Bronchial epithelial cell (primary cell): ENCODE data around the gene ZNF18. TPM values are rescaled to one million over a fixed set of nuclear protein-coding genes. Genes with fewer than 3 reads are reported as not detected.
A peak's percentile ranks its signal among the peaks of the same experiment; 100 is the strongest.

Experiments used
- DNase-seq: peaks from one replicate; pipeline ENCODE4 v3.0.0-alpha.2; 2010; ENCODE audit warnings: low read depth
- FAIRE-seq: peaks from 2 replicates; lab custom pipeline; 2011; peaks lifted over from hg19 to GRCh38; lab: Jason Lieb, UNC
- H3K27me3 ChIP-seq: 2 replicates; pipeline ENCODE4 v1.5.1; 2011; ENCODE audit warnings: low read length; ENCODE audit not compliant: control insufficient read depth, insufficient read depth
- H3K36me3 ChIP-seq: 2 replicates; pipeline ENCODE4 v1.5.1; 2011; ENCODE audit warnings: low read length; ENCODE audit not compliant: control insufficient read depth, insufficient read depth
- H3K4me3 ChIP-seq: 2 replicates; pipeline ENCODE4 v1.5.1; 2011; ENCODE audit warnings: mild to moderate bottlenecking, low read depth, low read length, control low read depth
- total RNA-seq: library from RNA; depleted of rRNA; stranded (reverse); fragments of >200 nt; gene quantifications from 2 replicates; pipeline ENCODE4 v1.2.1, GENCODE V29; 2014
- TF ChIP-seq, protein P1 (sequence below): IDR thresholded peaks from 2 replicates; pipeline ENCODE4 v1.5.1; 2011; ENCODE audit warnings: mild to moderate bottlenecking, moderate library complexity, low read length, control low read depth, inconsistent platforms; ENCODE audit not compliant: insufficient read depth, severe bottlenecking

Gene ZNF18
- total RNA-seq, 1 donor from 2014 or later = 9.5 TPM

DNA sequence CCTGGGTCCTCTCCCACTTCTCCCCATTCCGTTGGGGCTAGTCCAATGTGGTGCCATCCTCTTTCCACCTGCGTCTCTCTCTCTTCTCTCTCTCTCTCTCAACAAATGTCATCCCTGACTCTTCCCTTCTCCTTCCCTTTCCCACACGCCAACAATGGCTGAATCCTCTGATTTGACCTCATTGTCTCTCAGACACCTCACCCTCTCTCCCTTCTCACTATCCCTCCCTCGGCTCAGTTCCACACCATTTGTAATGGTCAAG, 628 bp upstream of the ZNF18 start:
- Histone ChIP-seq H3K36me3 (no peaks in the 10 kb centered on the region), H3K4me3 (peak overlapping the region; percentile 97), H3K27me3 (no peaks in the 10 kb centered on the region)
- no peak for FAIRE-seq
- DNase-seq = no peak
- TF ChIP-seq, protein P1, sequence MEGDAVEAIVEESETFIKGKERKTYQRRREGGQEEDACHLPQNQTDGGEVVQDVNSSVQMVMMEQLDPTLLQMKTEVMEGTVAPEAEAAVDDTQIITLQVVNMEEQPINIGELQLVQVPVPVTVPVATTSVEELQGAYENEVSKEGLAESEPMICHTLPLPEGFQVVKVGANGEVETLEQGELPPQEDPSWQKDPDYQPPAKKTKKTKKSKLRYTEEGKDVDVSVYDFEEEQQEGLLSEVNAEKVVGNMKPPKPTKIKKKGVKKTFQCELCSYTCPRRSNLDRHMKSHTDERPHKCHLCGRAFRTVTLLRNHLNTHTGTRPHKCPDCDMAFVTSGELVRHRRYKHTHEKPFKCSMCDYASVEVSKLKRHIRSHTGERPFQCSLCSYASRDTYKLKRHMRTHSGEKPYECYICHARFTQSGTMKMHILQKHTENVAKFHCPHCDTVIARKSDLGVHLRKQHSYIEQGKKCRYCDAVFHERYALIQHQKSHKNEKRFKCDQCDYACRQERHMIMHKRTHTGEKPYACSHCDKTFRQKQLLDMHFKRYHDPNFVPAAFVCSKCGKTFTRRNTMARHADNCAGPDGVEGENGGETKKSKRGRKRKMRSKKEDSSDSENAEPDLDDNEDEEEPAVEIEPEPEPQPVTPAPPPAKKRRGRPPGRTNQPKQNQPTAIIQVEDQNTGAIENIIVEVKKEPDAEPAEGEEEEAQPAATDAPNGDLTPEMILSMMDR = no peak

GRCh38 chr17:11996722-11997146, 541 bp downstream of the ZNF18 start:
- H3K27me3 ChIP-seq = no peaks in the 10 kb centered on the region
- FAIRE-seq (no peak), DNase-seq (peak; percentile 46)
- H3K4me3 ChIP-seq = peak overlapping the region; percentile 97
- TF ChIP-seq, protein P1 = peak; percentile 0
- H3K36me3 ChIP-seq = peaks cover 3% of the 10 kb centered on the region

DNA sequence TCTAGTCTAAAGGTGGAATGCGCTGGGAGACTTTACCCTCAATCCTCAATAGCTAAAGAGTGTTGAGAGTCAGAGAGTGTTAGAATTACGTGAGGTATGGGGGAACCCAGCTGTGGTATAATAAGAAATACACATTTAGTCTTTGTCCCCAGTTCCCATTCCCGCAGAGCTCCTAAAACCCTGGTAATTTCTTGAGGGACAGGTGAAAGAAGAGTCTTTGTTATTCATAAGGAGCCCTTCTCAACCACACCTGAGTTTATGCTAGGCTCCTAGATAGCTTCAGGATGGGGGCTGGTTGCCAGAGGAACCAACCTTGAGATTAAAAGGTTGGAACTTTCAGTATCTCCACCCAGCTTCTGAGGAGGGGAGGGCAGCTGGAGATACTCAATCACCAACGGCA, 5.8 kb downstream of the ZNF18 start:
- TF ChIP-seq, protein P1 = no peak
- no peaks in the 10 kb centered on the region for H3K27me3 ChIP-seq
- H3K4me3 ChIP-seq = no peak overlapping the region
- no peak for DNase-seq
- H3K36me3 ChIP-seq = peaks cover 4% of the 10 kb centered on the region
- no peak for FAIRE-seq

DNA sequence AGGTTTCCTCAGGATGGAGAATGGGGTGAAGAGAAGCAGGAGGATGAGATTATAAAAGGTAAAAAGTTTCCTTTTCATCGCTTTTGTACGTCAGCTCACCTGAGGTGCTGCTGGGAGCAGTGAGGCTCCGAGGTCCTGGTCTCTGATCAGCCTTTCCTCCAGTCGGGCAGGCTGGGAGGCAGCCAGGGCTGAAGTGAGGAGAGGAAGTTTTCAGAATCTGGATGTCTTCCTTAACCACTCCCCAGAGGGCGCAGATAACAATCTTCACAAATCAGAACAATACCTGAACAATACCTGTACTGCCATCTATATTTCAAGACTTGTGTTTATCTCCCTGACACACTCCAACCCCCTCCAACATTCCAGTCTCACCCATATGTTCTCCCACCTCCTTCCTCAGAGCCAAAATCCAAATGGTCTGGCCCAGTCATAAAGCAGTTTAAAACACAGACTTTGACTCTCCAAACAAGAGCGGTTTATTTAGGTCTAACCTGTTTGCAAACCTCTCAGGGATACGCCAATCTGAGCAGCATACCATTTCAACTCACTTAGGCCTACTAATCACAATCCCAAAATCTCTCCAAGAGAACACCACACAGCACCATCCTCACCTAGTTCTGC, 6.8 kb downstream of the ZNF18 start:
- FAIRE-seq = no peak
- TF ChIP-seq, protein P1 = no peak
- no peak for DNase-seq

GRCh38 chr17:11986942-11987329, 10.3 kb downstream of the ZNF18 start:
- peaks cover 3% of the 10 kb centered on the region for H3K36me3 ChIP-seq
- no peak for FAIRE-seq

More for the DNA sequence above, 6.8 kb downstream of the ZNF18 start:
- Histone ChIP-seq H3K4me3 (no peak overlapping the region), H3K27me3 (no peaks in the 10 kb centered on the region), H3K36me3 (peaks cover 4% of the 10 kb centered on the region)

More at GRCh38 chr17:11986942-11987329, 10.3 kb downstream of the ZNF18 start:
- peak; percentile 66 for DNase-seq
- Histone ChIP-seq H3K4me3 (no peak overlapping the region), H3K27me3 (no peaks in the 10 kb centered on the region)
- TF ChIP-seq, protein P1 = peak; percentile 47
